GM12878 (cell line): ENCODE data around the gene CRYGN. TPM values are rescaled to one million over a fixed set of nuclear protein-coding genes. Genes with fewer than 3 reads are reported as not detected.

Experiments used
- CREM ChIP-seq: IDR thresholded peaks from 2 replicates; pipeline ENCODE4 v1.6.1; 2014; ENCODE audit warnings: antibody characterized with exemption, low read depth
- HDAC2 ChIP-seq: fragments of 200-600 bp; sonication (generic); IDR thresholded peaks from 2 replicates; pipeline ENCODE4 v1.6.1; 2017
- MYB ChIP-seq: fragments of 150-350 bp; IDR thresholded peaks from 2 replicates; pipeline ENCODE4 v1.6.1; 2014; ENCODE audit warnings: mild to moderate bottlenecking, low read depth, low read length, borderline replicate concordance
- YY1 ChIP-seq: IDR thresholded peaks from 2 replicates; pipeline ENCODE4 v1.6.1; 2011; ENCODE audit warnings: low read depth, mild to moderate bottlenecking, low read length
- polyA plus RNA-seq, 11 experiments: library from polyadenylated mRNA; depleted of rRNA in 4 of 11; unstranded in 6 of 11; stranded (reverse) in 5 of 11; fragments of >200 nt; fragmentation: Nextera tagmentation in 4 of 11; fragmentation: Illumina TruSeq in 1 of 11; extraction: Ambion mirVana in 4 of 11; extraction: Trizol in 1 of 11; gene quantifications; 1 replicate in 1 of 11; 2 replicates in 10 of 11; pipeline versions ENCODE4 v1.2.1 to v1.2.3, GENCODE V29; 2011 to 2016; ENCODE audit warnings: inconsistent platforms in 2 of 11, missing spikeins in 2 of 11, low read depth in 1 of 11
- total RNA-seq, 4 experiments: library from RNA; depleted of rRNA in 3 of 4; stranded (reverse); fragments of >200 nt in 3 of 4; fragmentation: Illumina TruSeq in 1 of 4; extraction: Trizol in 1 of 4; gene quantifications; 2 replicates each; pipeline versions ENCODE4 v1.2.1 to v1.2.3, GENCODE V29; 2013 to 2021
- TF ChIP-seq, protein P1 (sequence below): fragments of 450-650 bp; IDR thresholded peaks from 2 replicates; pipeline ENCODE4 v1.6.1; 2016; ENCODE audit warnings: mild to moderate bottlenecking, moderate library complexity, borderline replicate concordance
- TF ChIP-seq, protein P2 (sequence below): IDR thresholded peaks from 2 replicates; pipeline ENCODE4 v1.6.1; 2011; ENCODE audit warnings: borderline replicate concordance, low read depth, mild to moderate bottlenecking, moderate library complexity, low read length; ENCODE audit not compliant: insufficient read depth, poor library complexity, severe bottlenecking
- TF ChIP-seq, protein P3 (sequence below): fragments of 450-650 bp; IDR thresholded peaks from 2 replicates; pipeline ENCODE4 v1.6.1; 2017; ENCODE audit warnings: mild to moderate bottlenecking, moderate library complexity

The CRYGN gene
- total and polyA plus RNA-seq, 10 of the 15 experiments (the other 5 are each of a cell fraction or from before 2014, with no cell fraction given) = not detected

DNA sequence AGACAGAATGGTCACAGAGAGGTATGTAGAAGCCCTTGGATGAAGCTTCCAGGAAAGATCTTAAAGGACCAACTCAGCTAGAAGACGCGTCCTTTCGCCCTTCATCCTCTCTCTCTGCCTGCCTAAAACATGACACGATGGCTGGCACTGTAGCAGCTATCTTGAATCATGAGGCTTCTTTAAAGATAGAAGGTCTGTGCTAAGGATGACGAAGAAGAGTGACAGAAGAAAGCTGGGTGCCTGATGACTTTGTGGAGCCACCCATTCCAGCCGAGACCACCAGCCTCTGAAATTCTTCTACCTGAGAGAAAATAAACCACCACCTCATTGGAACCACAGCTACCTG is 55.6 kb downstream of the CRYGN start (continued):
- TF ChIP-seq, protein P1, sequence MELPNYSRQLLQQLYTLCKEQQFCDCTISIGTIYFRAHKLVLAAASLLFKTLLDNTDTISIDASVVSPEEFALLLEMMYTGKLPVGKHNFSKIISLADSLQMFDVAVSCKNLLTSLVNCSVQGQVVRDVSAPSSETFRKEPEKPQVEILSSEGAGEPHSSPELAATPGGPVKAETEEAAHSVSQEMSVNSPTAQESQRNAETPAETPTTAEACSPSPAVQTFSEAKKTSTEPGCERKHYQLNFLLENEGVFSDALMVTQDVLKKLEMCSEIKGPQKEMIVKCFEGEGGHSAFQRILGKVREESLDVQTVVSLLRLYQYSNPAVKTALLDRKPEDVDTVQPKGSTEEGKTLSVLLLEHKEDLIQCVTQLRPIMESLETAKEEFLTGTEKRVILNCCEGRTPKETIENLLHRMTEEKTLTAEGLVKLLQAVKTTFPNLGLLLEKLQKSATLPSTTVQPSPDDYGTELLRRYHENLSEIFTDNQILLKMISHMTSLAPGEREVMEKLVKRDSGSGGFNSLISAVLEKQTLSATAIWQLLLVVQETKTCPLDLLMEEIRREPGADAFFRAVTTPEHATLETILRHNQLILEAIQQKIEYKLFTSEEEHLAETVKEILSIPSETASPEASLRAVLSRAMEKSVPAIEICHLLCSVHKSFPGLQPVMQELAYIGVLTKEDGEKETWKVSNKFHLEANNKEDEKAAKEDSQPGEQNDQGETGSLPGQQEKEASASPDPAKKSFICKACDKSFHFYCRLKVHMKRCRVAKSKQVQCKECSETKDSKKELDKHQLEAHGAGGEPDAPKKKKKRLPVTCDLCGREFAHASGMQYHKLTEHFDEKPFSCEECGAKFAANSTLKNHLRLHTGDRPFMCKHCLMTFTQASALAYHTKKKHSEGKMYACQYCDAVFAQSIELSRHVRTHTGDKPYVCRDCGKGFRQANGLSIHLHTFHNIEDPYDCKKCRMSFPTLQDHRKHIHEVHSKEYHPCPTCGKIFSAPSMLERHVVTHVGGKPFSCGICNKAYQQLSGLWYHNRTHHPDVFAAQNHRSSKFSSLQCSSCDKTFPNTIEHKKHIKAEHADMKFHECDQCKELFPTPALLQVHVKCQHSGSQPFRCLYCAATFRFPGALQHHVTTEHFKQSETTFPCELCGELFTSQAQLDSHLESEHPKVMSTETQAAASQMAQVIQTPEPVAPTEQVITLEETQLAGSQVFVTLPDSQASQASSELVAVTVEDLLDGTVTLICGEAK = no peak
- TF ChIP-seq MYB = no peak
- TF ChIP-seq, protein P2, sequence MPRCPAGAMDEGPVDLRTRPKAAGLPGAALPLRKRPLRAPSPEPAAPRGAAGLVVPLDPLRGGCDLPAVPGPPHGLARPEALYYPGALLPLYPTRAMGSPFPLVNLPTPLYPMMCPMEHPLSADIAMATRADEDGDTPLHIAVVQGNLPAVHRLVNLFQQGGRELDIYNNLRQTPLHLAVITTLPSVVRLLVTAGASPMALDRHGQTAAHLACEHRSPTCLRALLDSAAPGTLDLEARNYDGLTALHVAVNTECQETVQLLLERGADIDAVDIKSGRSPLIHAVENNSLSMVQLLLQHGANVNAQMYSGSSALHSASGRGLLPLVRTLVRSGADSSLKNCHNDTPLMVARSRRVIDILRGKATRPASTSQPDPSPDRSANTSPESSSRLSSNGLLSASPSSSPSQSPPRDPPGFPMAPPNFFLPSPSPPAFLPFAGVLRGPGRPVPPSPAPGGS = no peak
- TF ChIP-seq HDAC2 = no peak
- TF ChIP-seq CREM = no peak
- no peak for TF ChIP-seq YY1
- TF ChIP-seq, protein P3, sequence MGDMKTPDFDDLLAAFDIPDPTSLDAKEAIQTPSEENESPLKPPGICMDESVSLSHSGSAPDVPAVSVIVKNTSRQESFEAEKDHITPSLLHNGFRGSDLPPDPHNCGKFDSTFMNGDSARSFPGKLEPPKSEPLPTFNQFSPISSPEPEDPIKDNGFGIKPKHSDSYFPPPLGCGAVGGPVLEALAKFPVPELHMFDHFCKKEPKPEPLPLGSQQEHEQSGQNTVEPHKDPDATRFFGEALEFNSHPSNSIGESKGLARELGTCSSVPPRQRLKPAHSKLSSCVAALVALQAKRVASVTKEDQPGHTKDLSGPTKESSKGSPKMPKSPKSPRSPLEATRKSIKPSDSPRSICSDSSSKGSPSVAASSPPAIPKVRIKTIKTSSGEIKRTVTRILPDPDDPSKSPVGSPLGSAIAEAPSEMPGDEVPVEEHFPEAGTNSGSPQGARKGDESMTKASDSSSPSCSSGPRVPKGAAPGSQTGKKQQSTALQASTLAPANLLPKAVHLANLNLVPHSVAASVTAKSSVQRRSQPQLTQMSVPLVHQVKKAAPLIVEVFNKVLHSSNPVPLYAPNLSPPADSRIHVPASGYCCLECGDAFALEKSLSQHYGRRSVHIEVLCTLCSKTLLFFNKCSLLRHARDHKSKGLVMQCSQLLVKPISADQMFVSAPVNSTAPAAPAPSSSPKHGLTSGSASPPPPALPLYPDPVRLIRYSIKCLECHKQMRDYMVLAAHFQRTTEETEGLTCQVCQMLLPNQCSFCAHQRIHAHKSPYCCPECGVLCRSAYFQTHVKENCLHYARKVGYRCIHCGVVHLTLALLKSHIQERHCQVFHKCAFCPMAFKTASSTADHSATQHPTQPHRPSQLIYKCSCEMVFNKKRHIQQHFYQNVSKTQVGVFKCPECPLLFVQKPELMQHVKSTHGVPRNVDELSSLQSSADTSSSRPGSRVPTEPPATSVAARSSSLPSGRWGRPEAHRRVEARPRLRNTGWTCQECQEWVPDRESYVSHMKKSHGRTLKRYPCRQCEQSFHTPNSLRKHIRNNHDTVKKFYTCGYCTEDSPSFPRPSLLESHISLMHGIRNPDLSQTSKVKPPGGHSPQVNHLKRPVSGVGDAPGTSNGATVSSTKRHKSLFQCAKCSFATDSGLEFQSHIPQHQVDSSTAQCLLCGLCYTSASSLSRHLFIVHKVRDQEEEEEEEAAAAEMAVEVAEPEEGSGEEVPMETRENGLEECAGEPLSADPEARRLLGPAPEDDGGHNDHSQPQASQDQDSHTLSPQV = no peak
